ELR (cell line): ENCODE data around the gene ARHGEF11.

ENCODE experiments used
- DNase-seq: peaks from one replicate; pipeline ENCODE4 v3.0.0-alpha.2; 2015; ENCODE audit warnings: low read depth

Gene ARHGEF11

GRCh38 chr1:156929596-156930238 lies 115.8 kb downstream of the ARHGEF11 start:
- DNase-seq = no peak

- DNase-seq = no peak
Measured at GRCh38 chr1:156928043-156928602, 117.4 kb downstream of the ARHGEF11 start.

GRCh38 chr1:156927215-156928042 lies 118.1 kb downstream of the ARHGEF11 start:
- DNase-seq = peak; percentile 88

- DNase-seq = peak; percentile 68
Measured at GRCh38 chr1:156926695-156927094, 118.8 kb downstream of the ARHGEF11 start.

GRCh38 chr1:156926175-156926574 lies 119.4 kb downstream of the ARHGEF11 start:
- peak; percentile 91 for DNase-seq

- DNase-seq = no peak
Measured at GRCh38 chr1:156925154-156926010, 120.2 kb downstream of the ARHGEF11 start.

- DNase-seq = no peak
Measured at GRCh38 chr1:156924478-156925153, 120.9 kb downstream of the ARHGEF11 start.

- no peak for DNase-seq
Measured at GRCh38 chr1:156923670-156924477, 121.7 kb downstream of the ARHGEF11 start.

GRCh38 chr1:156922986-156923669 lies 122.4 kb downstream of the ARHGEF11 start:
- no peak for DNase-seq

GRCh38 chr1:156921053-156921529 lies 124.5 kb downstream of the ARHGEF11 start:
- DNase-seq = no peak

GRCh38 chr1:156920233-156921052 lies 125.1 kb downstream of the ARHGEF11 start, which contains the start of gene LRRC71:
Gene LRRC71 (plus strand): TSS chr1:156920632. CDS start chr1:156920804, 172 bp downstream.
- peak; percentile 87 for DNase-seq

GRCh38 chr1:156914440-156914856 lies 131.1 kb downstream of the ARHGEF11 start:
- DNase-seq = peak; percentile 63

GRCh38 chr1:156913809-156914387 lies 131.6 kb downstream of the ARHGEF11 start:
- no peak for DNase-seq

GRCh38 chr1:156912861-156913808 lies 132.4 kb downstream of the ARHGEF11 start:
- no peak for DNase-seq

- no peak for DNase-seq
Measured at GRCh38 chr1:156912310-156912709, 133.2 kb downstream of the ARHGEF11 start.

GRCh38 chr1:156911577-156912298 lies 133.8 kb downstream of the ARHGEF11 start:
- no peak for DNase-seq
